Mesenchymal stem cell (in vitro differentiated cells and primary cell): ENCODE data around the gene SNRNP70.

Experiments
- DNase-seq: peaks from one replicate; pipeline ENCODE4 v3.0.0-alpha.2; 2013
- H2AFZ ChIP-seq: one replicate; pipeline ENCODE4 v1.6.1; 2013; ENCODE audit warnings: low read depth, mild to moderate bottlenecking, control low read depth, inconsistent platforms, low read length, moderate library complexity
- H2AK5ac ChIP-seq: 2 replicates; pipeline ENCODE4 v1.6.1; 2013; ENCODE audit warnings: low read length, moderate library complexity, mild to moderate bottlenecking, inconsistent platforms; ENCODE audit not compliant: severe bottlenecking
- H2BK120ac ChIP-seq: one replicate; pipeline ENCODE4 v1.6.1; 2013; ENCODE audit warnings: low read depth, mild to moderate bottlenecking, inconsistent platforms, low read length, moderate library complexity
- H2BK12ac ChIP-seq, 2 experiments: one replicate each; pipeline ENCODE4 v1.6.1; 2013; ENCODE audit warnings: inconsistent platforms in 2 of 2, low read length in 2 of 2, mild to moderate bottlenecking in 2 of 2, moderate library complexity in 2 of 2, control low read depth in 1 of 2
- H2BK15ac ChIP-seq: one replicate; pipeline ENCODE4 v1.6.1; 2013; ENCODE audit warnings: mild to moderate bottlenecking, low read depth, inconsistent platforms; ENCODE audit not compliant: poor library complexity, severe bottlenecking
- H2BK5ac ChIP-seq: 2 replicates; pipeline ENCODE4 v1.6.1; 2013; ENCODE audit warnings: low read depth, mild to moderate bottlenecking, low read length, control low read depth, inconsistent platforms; ENCODE audit not compliant: poor library complexity, severe bottlenecking
- H3K14ac ChIP-seq, 2 experiments: one replicate each; pipeline ENCODE4 v1.6.1; 2013; ENCODE audit warnings: inconsistent platforms in 2 of 2, low read length in 2 of 2, control low read depth in 1 of 2, mild to moderate bottlenecking in 1 of 2, moderate library complexity in 1 of 2
- H3K18ac ChIP-seq, 2 experiments: one replicate each; pipeline ENCODE4 v1.6.1; 2013; ENCODE audit warnings: inconsistent platforms in 2 of 2, low read length in 2 of 2, control low read depth in 1 of 2, low read depth in 1 of 2, mild to moderate bottlenecking in 1 of 2
- H3K23ac ChIP-seq, 2 experiments: one replicate each; pipeline ENCODE4 v1.6.1; 2013; ENCODE audit warnings: inconsistent platforms in 2 of 2, low read length in 2 of 2, mild to moderate bottlenecking in 2 of 2, moderate library complexity in 2 of 2, control low read depth in 1 of 2
- H3K27ac ChIP-seq: 2 replicates; pipeline ENCODE4 v1.5.1; 2013; ENCODE audit warnings: mild to moderate bottlenecking, moderate library complexity, low read length, control low read depth, inconsistent platforms; ENCODE audit not compliant: poor library complexity, severe bottlenecking
- H3K27me3 ChIP-seq, 2 experiments: 2 replicates each; pipeline versions ENCODE4 v1.6.1 to v1.7.0; 2013; ENCODE audit warnings: low read length in 2 of 2, mild to moderate bottlenecking in 2 of 2, moderate library complexity in 2 of 2, control low read depth in 1 of 2, inconsistent platforms in 1 of 2; ENCODE audit not compliant: control insufficient read depth in 1 of 2, insufficient read depth in 1 of 2
- H3K36me3 ChIP-seq, 2 experiments: 2 replicates each; pipeline versions ENCODE4 v1.6.1 to v1.7.0; 2013; ENCODE audit warnings: low read length in 2 of 2, control low read depth in 1 of 2, inconsistent platforms in 1 of 2, low read depth in 1 of 2, mild to moderate bottlenecking in 1 of 2; ENCODE audit not compliant: insufficient read depth in 2 of 2, control insufficient read depth in 1 of 2
- H3K4ac ChIP-seq, 2 experiments: one replicate each; pipeline ENCODE4 v1.6.1; 2013; ENCODE audit warnings: inconsistent platforms in 2 of 2, low read length in 2 of 2, mild to moderate bottlenecking in 2 of 2, moderate library complexity in 2 of 2, control low read depth in 1 of 2, low read depth in 1 of 2
- H3K4me1 ChIP-seq: 2 replicates; pipeline ENCODE4 v1.6.1; 2013; ENCODE audit warnings: low read depth, low read length, control low read depth; ENCODE audit not compliant: control insufficient read depth, insufficient read depth
- H3K4me2 ChIP-seq: 2 replicates; pipeline ENCODE4 v1.6.1; 2013; ENCODE audit warnings: low read length, mild to moderate bottlenecking, inconsistent platforms; ENCODE audit not compliant: poor library complexity, severe bottlenecking
- H3K4me3 ChIP-seq, 2 experiments: 2 replicates each; pipeline versions ENCODE4 v1.5.1 to v1.7.0; 2013; ENCODE audit warnings: low read length in 2 of 2, mild to moderate bottlenecking in 2 of 2, control low read depth in 1 of 2, low read depth in 1 of 2; ENCODE audit not compliant: insufficient read depth in 1 of 2
- H3K79me1 ChIP-seq: replicated peaks from 2 replicates; pipeline ENCODE4 v1.6.1; 2013; ENCODE audit warnings: mild to moderate bottlenecking, control low read depth, low read length, inconsistent platforms; ENCODE audit not compliant: poor library complexity, severe bottlenecking
- H3K9ac ChIP-seq: 2 replicates; pipeline ENCODE4 v1.7.0; 2013; ENCODE audit warnings: mild to moderate bottlenecking, low read length, moderate library complexity
- H3K9me3 ChIP-seq: 2 replicates; pipeline ENCODE4 v1.7.0; 2013; ENCODE audit warnings: mild to moderate bottlenecking, low read length; ENCODE audit not compliant: control insufficient read depth
- H4K8ac ChIP-seq: one replicate; pipeline ENCODE4 v1.6.1; 2013; ENCODE audit warnings: inconsistent platforms, mild to moderate bottlenecking, low read length, moderate library complexity
- H4K91ac ChIP-seq: one replicate; pipeline ENCODE4 v1.6.1; 2013; ENCODE audit warnings: mild to moderate bottlenecking, low read length, inconsistent platforms
- WGBS: methylation state at CpG from one replicate; pipeline ENCODE4 v1.1.7; 2013; ENCODE audit warnings: mixed read lengths; 5-methylcytosine and 5-hydroxymethylcytosine counted together

SNRNP70 gene

GRCh38 chr19:49150106-49150943 lies 65.1 kb downstream of the SNRNP70 start:
- no peak overlapping the region for H2AK5ac ChIP-seq
- peak; percentile 91 for DNase-seq

DNA sequence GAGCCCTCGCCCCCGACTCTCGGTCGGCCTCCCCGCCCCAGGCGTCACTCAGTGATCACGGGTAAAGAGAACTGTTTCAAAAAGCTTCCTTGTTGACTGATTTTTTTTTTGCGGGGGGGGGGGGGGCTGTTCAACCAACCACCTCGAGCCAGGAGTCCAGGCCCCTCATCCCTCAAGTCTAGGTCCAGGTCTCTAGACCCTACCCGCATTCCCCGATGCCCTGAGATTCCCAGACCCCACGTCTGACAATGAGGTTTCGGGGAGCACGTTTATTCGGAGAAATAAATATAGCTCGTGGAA lies 65.6 kb downstream of the SNRNP70 start:
- Histone ChIP-seq H4K8ac (peak overlapping the region; percentile 87), H3K27me3 (peaks cover 9 to 19% of the 10 kb centered on the region in 2 experiments), H2BK120ac (peak overlapping the region; percentile 81), H2BK5ac (no peak overlapping the region), H4K91ac (peak overlapping the region; percentile 91), H3K9ac (peak overlapping the region; percentile 93), H3K4ac (peak overlapping the region; percentile 58 to 76), H3K23ac (peak overlapping the region in 1 of 2 experiments; percentile 78), H3K4me1 (peaks cover 29% of the 10 kb centered on the region), H3K79me1 (no peaks in the 10 kb centered on the region), H3K27ac (no peak overlapping the region), H2AK5ac (no peak overlapping the region), H3K18ac (peak overlapping the region; percentile 85 to 96), H3K4me3 (peak overlapping the region; percentile 65 to 99), H3K14ac (peak overlapping the region in 1 of 2 experiments; percentile 78), H3K9me3 (no peaks in the 10 kb centered on the region), H2BK12ac (peak overlapping the region in 1 of 2 experiments; percentile 69), H2BK15ac (peak overlapping the region; percentile 91), H2AFZ (peak overlapping the region; percentile 80), H3K4me2 (peak overlapping the region; percentile 75), H3K36me3 (no peaks in the 10 kb centered on the region)
- no peak for DNase-seq
- 20% methylated on average over 9 of the region's 16 CpGs for WGBS

More at GRCh38 chr19:49150106-49150943, 65.1 kb downstream of the SNRNP70 start:
- Histone ChIP-seq H3K4ac (peak overlapping the region; percentile 76 to 88), H3K4me2 (peak overlapping the region; percentile 75), H3K9me3 (no peaks in the 10 kb centered on the region), H3K18ac (peak overlapping the region; percentile 94 to 96), H3K27ac (no peak overlapping the region), H3K14ac (peak overlapping the region in 1 of 2 experiments; percentile 78), H4K8ac (peak overlapping the region; percentile 87), H2BK120ac (peak overlapping the region; percentile 81), H3K23ac (peak overlapping the region; percentile 43 to 78), H3K36me3 (no peaks in the 10 kb centered on the region), H2BK12ac (peak overlapping the region; percentile 69 to 75), H2BK15ac (peak overlapping the region; percentile 91), H4K91ac (peak overlapping the region; percentile 91), H3K4me3 (peak overlapping the region; percentile 65 to 99), H2BK5ac (peak overlapping the region; percentile 5), H3K79me1 (no peaks in the 10 kb centered on the region), H2AFZ (peak overlapping the region; percentile 80), H3K27me3 (peaks cover 4 to 16% of the 10 kb centered on the region in 2 experiments), H3K4me1 (peaks cover 33% of the 10 kb centered on the region), H3K9ac (peak overlapping the region; percentile 93)
- WGBS = under 1% methylated on average over 46 of the region's 75 CpGs

DNA sequence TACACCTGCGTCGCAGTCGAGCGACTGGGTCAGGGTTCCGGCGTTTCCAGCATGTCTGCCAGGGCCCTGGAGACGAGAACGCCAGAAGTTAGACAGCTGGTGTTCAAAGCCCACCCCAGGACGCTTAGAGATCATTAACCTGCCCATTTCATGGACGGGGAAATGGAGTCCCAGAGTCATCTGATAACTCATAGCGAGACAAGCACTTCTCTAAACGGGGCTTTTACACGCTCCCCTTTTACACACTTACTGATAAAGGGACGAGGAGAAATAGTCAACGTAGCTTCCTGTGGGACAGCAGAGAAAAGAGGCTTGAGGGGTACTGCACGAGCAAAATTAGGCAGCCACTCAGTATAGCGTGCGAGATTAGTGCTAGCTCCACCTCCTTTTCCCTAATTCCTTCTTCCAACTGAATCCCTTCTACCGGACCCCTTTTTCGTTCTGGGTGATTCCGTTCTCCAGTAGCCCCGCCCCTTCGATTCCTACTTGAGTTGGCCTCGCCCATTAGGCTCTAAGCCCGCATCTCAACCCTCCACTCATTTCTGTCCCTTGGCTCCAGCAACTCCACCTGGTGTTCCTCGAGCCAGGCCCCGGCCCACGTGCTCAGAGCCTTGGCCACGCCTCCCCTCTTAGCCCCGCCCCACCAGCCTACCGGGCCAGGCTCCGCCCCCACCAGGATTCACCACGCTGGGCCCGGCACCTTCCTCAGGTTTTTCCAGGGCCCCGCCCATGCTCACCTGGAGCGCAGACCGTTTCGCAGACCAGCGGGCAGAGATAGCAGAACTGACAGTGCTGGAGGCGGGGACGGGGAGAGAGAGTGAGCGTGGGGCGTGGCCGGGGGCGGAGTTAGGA lies 66.2 kb downstream of the SNRNP70 start:
- Histone ChIP-seq H3K23ac (no peak overlapping the region), H3K14ac (no peak overlapping the region), H3K4me2 (no peak overlapping the region), H4K8ac (no peak overlapping the region), H4K91ac (no peak overlapping the region), H2AK5ac (no peak overlapping the region), H2AFZ (no peak overlapping the region), H3K27ac (no peak overlapping the region), H3K79me1 (no peaks in the 10 kb centered on the region), H3K4me3 (peak overlapping the region in 1 of 2 experiments; percentile 99), H3K9me3 (no peaks in the 10 kb centered on the region), H2BK120ac (no peak overlapping the region), H2BK5ac (no peak overlapping the region), H3K27me3 (peaks cover 15 to 23% of the 10 kb centered on the region in 2 experiments), H3K4me1 (peaks cover 24% of the 10 kb centered on the region), H2BK12ac (no peak overlapping the region), H3K4ac (no peak overlapping the region), H2BK15ac (peak overlapping the region; percentile 37), H3K9ac (no peak overlapping the region), H3K18ac (no peak overlapping the region), H3K36me3 (no peaks in the 10 kb centered on the region)
- WGBS = 13% methylated on average over 45 of the region's 45 CpGs
- DNase-seq = peak; percentile 60

DNA sequence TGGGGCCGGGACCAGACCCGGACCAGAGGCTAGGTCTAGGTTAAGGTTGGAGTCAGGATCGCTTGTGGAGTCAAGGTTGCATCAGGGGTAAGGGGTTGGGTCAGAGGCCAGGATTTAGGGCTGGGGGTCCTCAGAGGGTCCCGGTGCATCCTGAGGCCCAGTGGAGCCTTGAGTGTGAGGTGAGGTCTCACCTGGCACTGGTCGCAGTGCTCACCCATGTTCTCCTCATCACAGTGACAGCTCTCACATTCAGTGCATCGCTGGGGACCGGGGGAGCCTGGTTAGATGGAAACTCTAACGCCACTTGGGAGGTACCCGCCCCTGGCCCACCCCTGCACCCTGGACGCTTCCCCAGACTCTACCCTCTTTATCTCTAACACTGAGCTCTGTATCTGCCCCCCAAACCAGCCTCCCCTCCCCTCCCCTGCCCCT lies 66.9 kb downstream of the SNRNP70 start:
- Histone ChIP-seq H2AK5ac (no peak overlapping the region), H3K9ac (no peak overlapping the region), H3K27ac (no peak overlapping the region), H3K4ac (no peak overlapping the region), H3K27me3 (peaks cover 15 to 23% of the 10 kb centered on the region in 2 experiments), H4K91ac (no peak overlapping the region), H2BK5ac (no peak overlapping the region), H4K8ac (no peak overlapping the region), H3K36me3 (no peaks in the 10 kb centered on the region), H3K4me3 (no peak overlapping the region), H3K18ac (no peak overlapping the region), H3K4me1 (peaks cover 24% of the 10 kb centered on the region), H3K23ac (no peak overlapping the region), H2BK12ac (no peak overlapping the region), H2AFZ (no peak overlapping the region), H2BK120ac (no peak overlapping the region), H3K14ac (no peak overlapping the region), H3K4me2 (no peak overlapping the region), H2BK15ac (no peak overlapping the region), H3K79me1 (no peaks in the 10 kb centered on the region), H3K9me3 (no peaks in the 10 kb centered on the region)
- no peak for DNase-seq
- 31% methylated on average over 10 of the region's 10 CpGs for WGBS
